Loucy (cell line): ENCODE data around the gene KRAS.

ENCODE experiments used
- H2AFZ ChIP-seq: fragments of 200-600 bp; sonication (generic); 2 replicates; pipeline ENCODE4 v1.6.0; 2016; ENCODE audit warnings: antibody characterized with exemption, mild to moderate bottlenecking, low read length, moderate library complexity
- H3F3A ChIP-seq: fragments of 200-600 bp; 2 replicates; pipeline ENCODE4 v1.6.0; 2016; ENCODE audit warnings: antibody characterized with exemption, low read depth, mild to moderate bottlenecking
- H3K27me3 ChIP-seq: fragments of 200-600 bp; sonication (generic); 2 replicates; pipeline ENCODE4 v1.6.1; 2014; ENCODE audit warnings: low read length, mild to moderate bottlenecking; ENCODE audit not compliant: insufficient read depth, poor library complexity, severe bottlenecking
- H3K36me3 ChIP-seq: fragments of 200-600 bp; sonication (generic); 2 replicates; pipeline ENCODE4 v1.6.1; 2016; ENCODE audit warnings: low read length; ENCODE audit not compliant: insufficient read depth
- H3K4me1 ChIP-seq: fragments of 200-600 bp; sonication (generic); 2 replicates; pipeline ENCODE4 v1.5.1; 2014; ENCODE audit warnings: low read length, mild to moderate bottlenecking; ENCODE audit not compliant: insufficient read depth, poor library complexity, severe bottlenecking
- H3K4me2 ChIP-seq: fragments of 200-600 bp; sonication (generic); 2 replicates; pipeline ENCODE4 v1.6.0; 2014; ENCODE audit warnings: antibody characterized with exemption, low read length, low read depth, mild to moderate bottlenecking; ENCODE audit not compliant: poor library complexity, severe bottlenecking
- H3K4me3 ChIP-seq: fragments of 200-600 bp; sonication (generic); 2 replicates; pipeline ENCODE4 v1.5.1; 2014; ENCODE audit warnings: low read length, mild to moderate bottlenecking, mixed read lengths; ENCODE audit not compliant: poor library complexity, severe bottlenecking
- H3K79me2 ChIP-seq: fragments of 200-600 bp; sonication (generic); 2 replicates; pipeline ENCODE4 v1.6.1; 2014; ENCODE audit warnings: low read length; ENCODE audit not compliant: insufficient read depth
- H3K9ac ChIP-seq: fragments of 200-600 bp; sonication (generic); 2 replicates; pipeline ENCODE4 v1.6.0; 2014; ENCODE audit warnings: mild to moderate bottlenecking, low read depth, low read length, moderate library complexity; ENCODE audit not compliant: poor library complexity, severe bottlenecking
- H3K9me2 ChIP-seq: fragments of 200-600 bp; sonication (generic); replicated peaks from 2 replicates; pipeline ENCODE4 v1.6.1; 2016; ENCODE audit warnings: low read depth, low read length, mixed read lengths
- H3K9me3 ChIP-seq: fragments of 200-600 bp; sonication (generic); 2 replicates; pipeline ENCODE4 v1.6.1; 2014; ENCODE audit warnings: mild to moderate bottlenecking, antibody characterized with exemption, low read length, low read depth; ENCODE audit not compliant: insufficient read depth
- H4K20me1 ChIP-seq: fragments of 200-600 bp; sonication (generic); 2 replicates; pipeline ENCODE4 v1.6.0; 2014; ENCODE audit warnings: antibody characterized with exemption, low read length, mild to moderate bottlenecking; ENCODE audit not compliant: insufficient read depth, poor library complexity, severe bottlenecking
- CTCF ChIP-seq: fragments of 200-600 bp; sonication (generic); conservative IDR thresholded peaks from 2 replicates; pipeline ENCODE4 v1.5.1; 2014; ENCODE audit warnings: mild to moderate bottlenecking, antibody characterized with exemption, low read length
- EZH2phosphoT487 ChIP-seq: fragments of 200-600 bp; IDR thresholded peaks from 2 replicates; pipeline ENCODE4 v1.6.1; 2018; ENCODE audit warnings: antibody characterized with exemption, mild to moderate bottlenecking, moderate library complexity, borderline replicate concordance

The KRAS gene

DNA sequence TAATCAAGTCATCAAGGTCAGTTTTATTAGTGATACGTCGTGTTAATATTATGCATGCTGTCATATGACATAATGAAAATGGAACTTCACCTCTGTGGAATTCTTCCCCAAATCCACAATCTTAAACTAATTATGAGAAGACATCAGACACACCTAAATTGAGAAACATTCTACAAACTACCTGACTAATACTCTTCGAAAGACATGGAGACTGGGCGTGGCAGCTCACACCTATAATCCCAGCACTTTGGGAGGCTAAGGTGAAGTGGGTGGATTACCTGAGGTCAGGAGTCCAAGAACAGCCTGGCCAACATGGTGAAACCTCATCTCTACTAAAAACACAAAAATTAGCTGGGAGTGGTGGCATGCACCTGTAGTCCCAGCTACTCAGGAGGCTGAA, 33.3 kb upstream of the KRAS start:
- Histone ChIP-seq H3K79me2 (no peaks in the 10 kb centered on the region), H3K36me3 (no peaks in the 10 kb centered on the region), H3K9me3 (no peaks in the 10 kb centered on the region), H3K27me3 (no peaks in the 10 kb centered on the region), H3K4me1 (peaks cover 20% of the 10 kb centered on the region), H3K9me2 (no peaks in the 10 kb centered on the region), H3K4me2 (no peak overlapping the region), H3K9ac (no peak overlapping the region), H2AFZ (no peak overlapping the region), H3K4me3 (no peak overlapping the region), H4K20me1 (no peaks in the 10 kb centered on the region), H3F3A (no peaks in the 10 kb centered on the region)
- no peak for TF ChIP-seq EZH2phosphoT487
- TF ChIP-seq CTCF: no peak

GRCh38 chr12:25283006-25283405, 32.3 kb upstream of the KRAS start:
- H3K4me1 ChIP-seq: peaks cover 20% of the 10 kb centered on the region
- no peak overlapping the region for H3K4me3 ChIP-seq
- H3K9ac ChIP-seq: no peak overlapping the region
- no peaks in the 10 kb centered on the region for H3F3A ChIP-seq
- H3K36me3 ChIP-seq: no peaks in the 10 kb centered on the region
- no peaks in the 10 kb centered on the region for H3K9me3 ChIP-seq
- H3K9me2 ChIP-seq: no peaks in the 10 kb centered on the region
- H3K4me2 ChIP-seq: no peak overlapping the region
- H4K20me1 ChIP-seq: no peaks in the 10 kb centered on the region
- TF ChIP-seq CTCF (no peak), EZH2phosphoT487 (no peak)
- H2AFZ ChIP-seq: peak overlapping the region; percentile 27; the same call in 1 of the 2 replicates
- H3K27me3 ChIP-seq: no peaks in the 10 kb centered on the region
- no peaks in the 10 kb centered on the region for H3K79me2 ChIP-seq

DNA sequence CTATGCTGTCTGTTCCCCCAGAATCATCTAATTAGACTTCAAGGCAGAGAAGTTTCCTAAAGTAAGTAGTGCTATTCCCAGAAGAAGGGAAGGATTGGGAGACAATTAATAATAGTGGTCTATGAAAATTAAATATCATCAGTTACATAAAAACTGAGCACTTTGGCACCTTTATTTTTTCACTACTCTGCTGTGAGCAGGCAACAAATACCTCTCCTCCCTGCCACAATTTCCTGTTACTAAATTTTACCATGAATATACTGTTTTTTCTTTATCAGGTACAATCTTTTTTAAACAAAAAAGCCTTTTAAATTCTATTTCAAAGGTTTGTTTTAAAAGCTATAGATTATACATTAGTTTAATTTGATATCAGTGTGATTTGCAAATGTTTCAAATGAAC, 29.4 kb upstream of the KRAS start:
- peak overlapping the region; percentile 39 for H3K4me3 ChIP-seq
- no peaks in the 10 kb centered on the region for H3K9me2 ChIP-seq
- H2AFZ ChIP-seq: peak overlapping the region; percentile 85
- H3K9ac ChIP-seq: no peak overlapping the region
- no peaks in the 10 kb centered on the region for H3F3A ChIP-seq
- H3K27me3 ChIP-seq: no peaks in the 10 kb centered on the region
- H3K4me1 ChIP-seq: peaks cover 27% of the 10 kb centered on the region
- H3K9me3 ChIP-seq: no peaks in the 10 kb centered on the region
- TF ChIP-seq CTCF (no peak), EZH2phosphoT487 (no peak)
- H3K79me2 ChIP-seq: no peaks in the 10 kb centered on the region
- H4K20me1 ChIP-seq: no peaks in the 10 kb centered on the region
- H3K4me2 ChIP-seq: peak overlapping the region; percentile 56
- no peaks in the 10 kb centered on the region for H3K36me3 ChIP-seq
